GM12878 (cell line): ENCODE data around the gene PRG3. TPM values are rescaled to one million over a fixed set of nuclear protein-coding genes. Genes with fewer than 3 reads are reported as not detected.

Source experiments
- ATAC-seq: fragments of 200-7000 bp; cut with Tn5 transposase; 3 replicates; pipeline ENCODE4 v1.9.1; 2020; ENCODE audit warnings: mild to moderate bottlenecking, moderate library complexity
- BruUV-seq: library from RNA; stranded (reverse); fragments of 400-500 nt; replicated peaks from 2 replicates; lab custom pipeline; 2021; lab: Mats Ljungman, UMichigan
- CTCF ChIA-PET: fragments of 300-600 bp; sonication (Branson Sonifier 250); formaldehyde crosslinking; extraction: SDS; loops from one replicate; lab custom pipeline; 2021; ENCODE audit warnings: inconsistent platforms; lab: Yijun Ruan, JAX
- POLR2A ChIA-PET: fragments of 350-600 bp; formaldehyde crosslinking; extraction: SDS; loops from one replicate; lab custom pipeline; 2021; ENCODE audit warnings: inconsistent platforms; lab: Charles Lee
- RAD21 ChIA-PET: fragments of 300-600 bp; sonication (Branson Sonifier 250); formaldehyde crosslinking; loops from one replicate; lab custom pipeline; 2023; ENCODE audit warnings: antibody characterized with exemption; ENCODE audit not compliant: unreplicated experiment; lab: Charles Lee
- SMC1A ChIA-PET: fragments of 300-600 bp; sonication (Branson Sonifier 250); formaldehyde crosslinking; loops from one replicate; lab custom pipeline; 2023; ENCODE audit not compliant: unreplicated experiment, uncharacterized antibody; lab: Charles Lee
- DNase-seq: peaks from one replicate; pipeline ENCODE4 v3.0.0-alpha.2; 2011; ENCODE audit warnings: low read depth, low spot score
- FAIRE-seq: peaks from 3 replicates; lab custom pipeline; 2011; peaks lifted over from hg19 to GRCh38; lab: Jason Lieb, UNC
- H2AFZ ChIP-seq: 2 replicates; pipeline ENCODE4 v1.6.0; 2011; ENCODE audit warnings: low read depth, low read length, control low read depth; ENCODE audit not compliant: control insufficient read depth
- H3K27ac ChIP-seq: 2 replicates; pipeline ENCODE4 v1.5.1; 2011; ENCODE audit warnings: control low read depth; ENCODE audit not compliant: control insufficient read depth, insufficient read depth
- H3K27me3 ChIP-seq, 2 experiments: replicated peaks in 1 of 2; 2 replicates each; pipeline versions ENCODE4 v1.6.0 to v1.6.1; 2011; ENCODE audit warnings: low read length in 1 of 2; ENCODE audit not compliant: control insufficient read depth in 2 of 2, insufficient read depth in 2 of 2
- H3K36me3 ChIP-seq, 2 experiments: 2 replicates each; pipeline ENCODE4 v1.5.1; 2011; ENCODE audit warnings: low read length in 1 of 2; ENCODE audit not compliant: control insufficient read depth in 2 of 2, insufficient read depth in 2 of 2
- H3K4me1 ChIP-seq: 2 replicates; pipeline ENCODE4 v1.6.1; 2011; ENCODE audit warnings: mild to moderate bottlenecking, low read length, moderate library complexity, mixed read lengths; ENCODE audit not compliant: control insufficient read depth, insufficient read depth
- H3K4me2 ChIP-seq: 2 replicates; pipeline ENCODE4 v1.6.0; 2011; ENCODE audit warnings: control low read depth; ENCODE audit not compliant: control insufficient read depth, insufficient read depth
- H3K4me3 ChIP-seq: fragments of 200-600 bp; sonication (generic); 2 replicates; pipeline ENCODE4 v1.5.1; 2016
- H3K79me2 ChIP-seq: 2 replicates; pipeline ENCODE4 v1.6.0; 2011; ENCODE audit warnings: low read length; ENCODE audit not compliant: control insufficient read depth, insufficient read depth
- H3K9ac ChIP-seq: 2 replicates; pipeline ENCODE4 v1.8.0; 2011; ENCODE audit warnings: low read length, control low read depth, mixed read lengths; ENCODE audit not compliant: control insufficient read depth, insufficient read depth
- H3K9me3 ChIP-seq: replicated peaks from 3 replicates; pipeline ENCODE4 v1.5.1; 2011; ENCODE audit warnings: mild to moderate bottlenecking, low read length; ENCODE audit not compliant: control insufficient read depth, insufficient read depth
- H4K20me1 ChIP-seq: 2 replicates; pipeline ENCODE4 v1.6.0; 2011; ENCODE audit not compliant: control insufficient read depth, insufficient read depth
- BACH1 ChIP-seq: fragments of 450-650 bp; IDR thresholded peaks from 2 replicates; pipeline ENCODE4 v1.6.1; 2017; ENCODE audit warnings: mild to moderate bottlenecking, borderline replicate concordance
- BMI1 ChIP-seq: fragments of 450-650 bp; IDR thresholded peaks from 2 replicates; pipeline ENCODE4 v1.6.1; 2016; ENCODE audit warnings: mild to moderate bottlenecking, moderate library complexity, borderline replicate concordance
- BRCA1 ChIP-seq: IDR thresholded peaks from 2 replicates; pipeline ENCODE4 v1.6.1; 2011; ENCODE audit warnings: low read depth, low read length, improper control_type of control experiment
- ETV6 ChIP-seq, 2 experiments: fragments of 450-650 bp in 1 of 2; IDR thresholded peaks in 1 of 2; conservative IDR thresholded peaks in 1 of 2; 2 replicates each; pipeline ENCODE4 v1.6.1; 2014; ENCODE audit warnings: antibody characterized with exemption in 1 of 2, borderline replicate concordance in 1 of 2, low read depth in 1 of 2, mild to moderate bottlenecking in 1 of 2, moderate library complexity in 1 of 2
- GATAD2B ChIP-seq: fragments of 450-650 bp; conservative IDR thresholded peaks from 2 replicates; pipeline ENCODE4 v1.6.1; 2017; ENCODE audit warnings: low read depth, mild to moderate bottlenecking, moderate library complexity
- HDAC6 ChIP-seq: fragments of 200-600 bp; sonication (generic); IDR thresholded peaks from one replicate; pipeline ENCODE4 v1.8.0; 2017; ENCODE audit warnings: antibody characterized with exemption; ENCODE audit not compliant: unreplicated experiment
- MEF2A ChIP-seq: IDR thresholded peaks from 2 replicates; pipeline ENCODE4 v1.6.1; 2011; ENCODE audit warnings: low read depth, mild to moderate bottlenecking, low read length, moderate library complexity; ENCODE audit not compliant: insufficient read depth
- MXI1 ChIP-seq: fragments of 150-350 bp; IDR thresholded peaks from 2 replicates; pipeline ENCODE4 v1.6.1; 2011; ENCODE audit warnings: low read depth, mild to moderate bottlenecking, inconsistent platforms, low read length, improper control_type of control experiment
- NR2C2 ChIP-seq: IDR thresholded peaks from 2 replicates; pipeline ENCODE4 v1.6.1; 2011; ENCODE audit warnings: borderline replicate concordance, low read depth; ENCODE audit not compliant: control insufficient read depth, insufficient read length
- NR2F1 ChIP-seq: fragments of 450-650 bp; conservative IDR thresholded peaks from 2 replicates; pipeline ENCODE4 v1.6.1; 2017; ENCODE audit warnings: mild to moderate bottlenecking
- PAX8 ChIP-seq: fragments of 450-650 bp; IDR thresholded peaks from 2 replicates; pipeline ENCODE4 v1.6.1; 2017; ENCODE audit warnings: mild to moderate bottlenecking, moderate library complexity
- POLR2AphosphoS5 ChIP-seq: IDR thresholded peaks from 2 replicates; pipeline ENCODE4 v1.6.1; 2011; ENCODE audit warnings: mild to moderate bottlenecking, low read length, inconsistent platforms
- SUZ12 ChIP-seq: fragments of 200-600 bp; sonication (generic); IDR thresholded peaks from one replicate; pipeline ENCODE4 v1.6.1; 2018; ENCODE audit warnings: antibody characterized with exemption, mild to moderate bottlenecking; ENCODE audit not compliant: unreplicated experiment
- TCF7 ChIP-seq: IDR thresholded peaks from 2 replicates; pipeline ENCODE4 v1.6.1; 2014; ENCODE audit warnings: antibody characterized with exemption, borderline replicate concordance
- WRNIP1 ChIP-seq: IDR thresholded peaks from 2 replicates; pipeline ENCODE4 v1.6.1; 2011; ENCODE audit warnings: low read depth, low read length, improper control_type of control experiment, borderline replicate concordance
- ZNF207 ChIP-seq: fragments of 450-650 bp; IDR thresholded peaks from 2 replicates; pipeline ENCODE4 v1.6.1; 2014; ENCODE audit warnings: antibody characterized with exemption, mild to moderate bottlenecking, borderline replicate concordance
- ZNF24 ChIP-seq: fragments of 450-650 bp; IDR thresholded peaks from 2 replicates; pipeline ENCODE4 v1.6.1; 2017; ENCODE audit warnings: antibody characterized with exemption, mild to moderate bottlenecking
- ZSCAN29 ChIP-seq: fragments of 450-650 bp; IDR thresholded peaks from 2 replicates; pipeline ENCODE4 v1.6.1; 2017; ENCODE audit warnings: mild to moderate bottlenecking, moderate library complexity
- WGBS: methylation state at CpG from one replicate; pipeline ENCODE4 v1.1.6; 2016; ENCODE audit warnings: low lambda C conversion rate; ENCODE audit not compliant: insufficient replicate concordance, insufficient coverage; ENCODE audit errors: missing lambda C conversion rate; 5-methylcytosine and 5-hydroxymethylcytosine counted together
- in situ Hi-C: fragments of 300-500 bp; cut with MboI; formaldehyde crosslinking; loops from 9 replicates; pipeline ENCODE4 v1.14.3; 2018; ENCODE audit warnings: mixed read lengths
- intact Hi-C: fragments of 100-400 bp; cut with micrococcal nuclease; formaldehyde crosslinking; loops from one replicate; pipeline ENCODE4 v1.14.2; 2022; ENCODE audit not compliant: unreplicated experiment
- polyA plus RNA-seq, 11 experiments: library from polyadenylated mRNA; depleted of rRNA in 4 of 11; unstranded in 6 of 11; stranded (reverse) in 5 of 11; fragments of >200 nt; fragmentation: Nextera tagmentation in 4 of 11; fragmentation: Illumina TruSeq in 1 of 11; extraction: Ambion mirVana in 4 of 11; extraction: Trizol in 1 of 11; gene quantifications; 1 replicate in 1 of 11; 2 replicates in 10 of 11; pipeline versions ENCODE4 v1.2.1 to v1.2.3, GENCODE V29; 2011 to 2016; ENCODE audit warnings: inconsistent platforms in 2 of 11, missing spikeins in 2 of 11, low read depth in 1 of 11
- total RNA-seq, 4 experiments: library from RNA; depleted of rRNA in 3 of 4; stranded (reverse); fragments of >200 nt in 3 of 4; fragmentation: Illumina TruSeq in 1 of 4; extraction: Trizol in 1 of 4; gene quantifications; 2 replicates each; pipeline versions ENCODE4 v1.2.1 to v1.2.3, GENCODE V29; 2013 to 2021
- TF ChIP-seq, protein P1 (sequence below): IDR thresholded peaks from 2 replicates; pipeline ENCODE4 v1.6.1; 2012; ENCODE audit warnings: low read depth, low read length, improper control_type of control experiment

PRG3 gene
- total and polyA plus RNA-seq, 10 of the 15 experiments (the other 5 are each of a cell fraction or from before 2014, with no cell fraction given), result not detected

DNA sequence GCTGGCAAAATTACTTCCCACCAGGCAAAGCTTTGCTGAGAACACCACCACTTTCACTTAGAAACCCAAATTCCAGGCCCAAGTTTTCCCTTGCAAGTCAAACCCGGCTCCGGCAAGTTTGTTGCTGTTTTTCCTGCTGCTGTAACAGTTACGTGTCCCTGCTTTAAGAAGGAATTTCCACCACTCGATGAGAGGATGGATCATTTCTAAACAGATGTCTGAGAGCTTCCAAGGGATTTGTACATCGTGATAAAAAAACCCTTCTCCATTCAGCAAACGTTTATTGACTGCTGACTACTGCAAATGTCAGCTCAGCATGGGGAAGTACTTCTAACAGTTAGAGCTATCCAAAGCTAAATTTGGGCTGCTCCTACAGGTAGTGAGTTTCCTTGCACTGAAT is 23.1 kb downstream of the PRG3 start:
- ATAC-seq, result no peak
- FAIRE-seq, result no peak

More for the DNA sequence above, 23.1 kb downstream of the PRG3 start:
- Histone ChIP-seq H3K9ac (no peak overlapping the region), H3K36me3 (no peaks in the 10 kb centered on the region), H3K79me2 (no peaks in the 10 kb centered on the region), H3K27me3 (peaks cover 0 to 3% of the 10 kb centered on the region in 2 experiments; a peak in 2 of 4 replicates), H2AFZ (no peak overlapping the region), H3K9me3 (no peaks in the 10 kb centered on the region; the same call in 2 of the 3 replicates), H3K4me2 (no peak overlapping the region), H3K4me3 (no peak overlapping the region), H3K4me1 (no peaks in the 10 kb centered on the region), H3K27ac (no peak overlapping the region), H4K20me1 (no peaks in the 10 kb centered on the region)
- BruUV-seq, result no TSS peak
- TF ChIP-seq MEF2A (no peak), TCF7 (no peak), ETV6 (conservative IDR thresholded peaks at IDR 0.05 in 1 of 2, IDR thresholded peaks at IDR 0.05 in 1 of 2; ENCODE audit: borderline replicate concordance in 1 of 2, low read depth in 1 of 2) (no peak), NR2C2 (no peak), BRCA1 (no peak), BACH1 (no peak), ZNF24 (no peak), MXI1 (no peak), HDAC6 (no peak), POLR2AphosphoS5 (no peak), PAX8 (no peak), GATAD2B (no peak), ZSCAN29 (no peak), SUZ12 (no peak), NR2F1 (no peak), ZNF207 (no peak), WRNIP1 (no peak), BMI1 (no peak)
- TF ChIP-seq, protein P1, sequence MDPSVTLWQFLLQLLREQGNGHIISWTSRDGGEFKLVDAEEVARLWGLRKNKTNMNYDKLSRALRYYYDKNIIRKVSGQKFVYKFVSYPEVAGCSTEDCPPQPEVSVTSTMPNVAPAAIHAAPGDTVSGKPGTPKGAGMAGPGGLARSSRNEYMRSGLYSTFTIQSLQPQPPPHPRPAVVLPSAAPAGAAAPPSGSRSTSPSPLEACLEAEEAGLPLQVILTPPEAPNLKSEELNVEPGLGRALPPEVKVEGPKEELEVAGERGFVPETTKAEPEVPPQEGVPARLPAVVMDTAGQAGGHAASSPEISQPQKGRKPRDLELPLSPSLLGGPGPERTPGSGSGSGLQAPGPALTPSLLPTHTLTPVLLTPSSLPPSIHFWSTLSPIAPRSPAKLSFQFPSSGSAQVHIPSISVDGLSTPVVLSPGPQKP, result no peak
- intact Hi-C loops, result no loop called here
- in situ Hi-C loops, result no loop called here
- POLR2A ChIA-PET, result no interaction called here
- SMC1A ChIA-PET, result interaction anchor here (1.0 kb wide), 1 partner anchor 10 kb away, joined by 4 read pairs; no protein-coding TSS in a partner anchor
- CTCF ChIA-PET, result interaction anchor here (1.7 to 2.4 kb wide), 2 partner anchors 12 to 126 kb away, joined by 7 to 8 read pairs; no protein-coding TSS in a partner anchor
- WGBS, result 42% methylated on average over 6 of the region's 6 CpGs
- DNase-seq, result no peak
- RAD21 ChIA-PET, result no interaction called here
